Endothelial cell (in vitro differentiated cells): ENCODE results near the gene OR56B1. TPM values are rescaled to one million over a fixed set of nuclear protein-coding genes. Genes with fewer than 3 reads are reported as not detected.

Experiments used
- DNase-seq: peaks from one replicate; pipeline ENCODE4 v3.0.0; 2021; ENCODE audit warnings: low spot score
- H3K27ac Mint-ChIP-seq: one replicate; pipeline ENCODE4 v1.8.0; 2021; ENCODE audit warnings: mixed read lengths, inconsistent platforms; ENCODE audit not compliant: unreplicated experiment
- H3K27me3 Mint-ChIP-seq: one replicate; pipeline ENCODE4 v1.8.0; 2021; ENCODE audit warnings: mild to moderate bottlenecking, moderate library complexity, mixed read lengths, inconsistent platforms; ENCODE audit not compliant: unreplicated experiment
- H3K36me3 Mint-ChIP-seq: one replicate; pipeline ENCODE4 v1.8.0; 2021; ENCODE audit warnings: mild to moderate bottlenecking, low read depth, mixed read lengths, inconsistent platforms; ENCODE audit not compliant: unreplicated experiment
- H3K4me1 Mint-ChIP-seq: one replicate; pipeline ENCODE4 v1.8.0; 2021; ENCODE audit warnings: mild to moderate bottlenecking, mixed read lengths, inconsistent platforms; ENCODE audit not compliant: unreplicated experiment
- H3K4me3 Mint-ChIP-seq: one replicate; pipeline ENCODE4 v1.8.0; 2021; ENCODE audit warnings: mild to moderate bottlenecking, mixed read lengths, inconsistent platforms; ENCODE audit not compliant: unreplicated experiment
- H3K9me3 Mint-ChIP-seq: one replicate; pipeline ENCODE4 v1.8.0; 2021; ENCODE audit warnings: mixed read lengths, inconsistent platforms; ENCODE audit not compliant: unreplicated experiment
- CTCF ChIP-seq: fragments of 200-600 bp; sonication (generic); IDR thresholded peaks from one replicate; pipeline ENCODE4 v1.5.0; 2021; ENCODE audit warnings: antibody characterized with exemption; ENCODE audit not compliant: unreplicated experiment
- total RNA-seq: library from RNA; stranded (reverse); fragmentation: NEBNext Ultra II Directional; extraction: Animal tissue kit (Norgen Biotek cat#: 25700); gene quantifications from one replicate; pipeline ENCODE4 v1.2.1, GENCODE V29; 2021; ENCODE audit not compliant: unreplicated experiment

The OR56B1 gene
- total RNA-seq, 1 donor from 2014 or later = not detected

- no peak overlapping the region for H3K4me3 Mint-ChIP-seq
- TF ChIP-seq CTCF = no peak
- no peak overlapping the region for H3K27ac Mint-ChIP-seq
- H3K9me3 Mint-ChIP-seq = no peaks in the 10 kb centered on the region
- H3K4me1 Mint-ChIP-seq = no peaks in the 10 kb centered on the region
- peaks cover 15% of the 10 kb centered on the region for H3K36me3 Mint-ChIP-seq
- DNase-seq = no peak
- peaks cover 3% of the 10 kb centered on the region for H3K27me3 Mint-ChIP-seq
Observed at GRCh38 chr11:5700421-5701054, 35.7 kb upstream of the OR56B1 start.

- Mint-ChIP-seq H3K4me1 (no peaks in the 10 kb centered on the region), H3K9me3 (no peaks in the 10 kb centered on the region), H3K27me3 (peaks cover 3% of the 10 kb centered on the region), H3K36me3 (peaks cover 12% of the 10 kb centered on the region), H3K27ac (no peak overlapping the region), H3K4me3 (no peak overlapping the region)
- DNase-seq = no peak
- TF ChIP-seq CTCF = no peak
Observed at GRCh38 chr11:5701055-5701577, 35.1 kb upstream of the OR56B1 start.

GRCh38 chr11:5703741-5704536, 32.3 kb upstream of the OR56B1 start:
- Mint-ChIP-seq H3K27ac (no peak overlapping the region), H3K9me3 (no peaks in the 10 kb centered on the region), H3K4me3 (no peak overlapping the region), H3K27me3 (no peaks in the 10 kb centered on the region), H3K4me1 (no peaks in the 10 kb centered on the region), H3K36me3 (peaks cover 13% of the 10 kb centered on the region)
- no peak for DNase-seq
- no peak for TF ChIP-seq CTCF

GRCh38 chr11:5705688-5706087, 30.6 kb upstream of the OR56B1 start:
- H3K36me3 Mint-ChIP-seq = peaks cover 18% of the 10 kb centered on the region
- no peaks in the 10 kb centered on the region for H3K27me3 Mint-ChIP-seq
- no peaks in the 10 kb centered on the region for H3K9me3 Mint-ChIP-seq

More at GRCh38 chr11:5705688-5706087, 30.6 kb upstream of the OR56B1 start:
- no peak overlapping the region for H3K4me3 Mint-ChIP-seq
- TF ChIP-seq CTCF = no peak
- DNase-seq = no peak
- H3K4me1 Mint-ChIP-seq = no peaks in the 10 kb centered on the region
- H3K27ac Mint-ChIP-seq = no peak overlapping the region
